AG10803 (cell line): ENCODE results near the gene SLC16A12.
A peak's percentile ranks its signal among the peaks of the same experiment; 100 is the strongest.
"Not testable (repeated sequence)": the region's sequence is repeated elsewhere in the genome, so short reads cannot be mapped to it uniquely, and the experiment has no call there.

Experiments
- DNase-seq: peaks from one replicate; pipeline ENCODE4 v3.0.0; 2010; ENCODE audit warnings: low read depth
- H3K4me3 ChIP-seq: 2 replicates; pipeline ENCODE4 v1.5.1; 2011; ENCODE audit warnings: mild to moderate bottlenecking, low read length, control low read depth
- TF ChIP-seq, protein P1 (sequence below): conservative IDR thresholded peaks from 2 replicates; pipeline ENCODE4 v1.5.1; 2011; ENCODE audit warnings: mild to moderate bottlenecking, low read length, control low read depth, inconsistent platforms

The SLC16A12 gene

DNA sequence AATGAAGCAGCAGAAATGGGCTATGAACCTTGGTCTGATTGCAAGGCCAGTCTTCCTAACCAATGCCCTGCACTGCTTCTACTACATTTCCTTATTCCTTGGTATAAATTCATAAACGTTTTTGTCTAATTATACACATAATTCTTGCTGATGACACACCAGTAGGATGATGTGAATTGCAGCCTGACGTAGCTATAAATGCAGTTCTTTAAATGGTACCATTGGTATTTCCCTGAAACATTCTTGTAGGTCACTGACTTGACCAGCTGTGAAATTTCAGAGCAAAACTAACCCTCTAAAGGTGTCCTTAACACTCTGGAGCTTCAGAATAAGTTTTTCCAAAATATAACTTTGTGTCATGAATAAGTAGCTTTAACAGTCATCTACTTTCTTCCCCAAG, 70.2 kb downstream of the SLC16A12 start:
- no peak for DNase-seq

GRCh38 chr10:89463846-89464537, 71.4 kb downstream of the SLC16A12 start:
- TF ChIP-seq, protein P1, sequence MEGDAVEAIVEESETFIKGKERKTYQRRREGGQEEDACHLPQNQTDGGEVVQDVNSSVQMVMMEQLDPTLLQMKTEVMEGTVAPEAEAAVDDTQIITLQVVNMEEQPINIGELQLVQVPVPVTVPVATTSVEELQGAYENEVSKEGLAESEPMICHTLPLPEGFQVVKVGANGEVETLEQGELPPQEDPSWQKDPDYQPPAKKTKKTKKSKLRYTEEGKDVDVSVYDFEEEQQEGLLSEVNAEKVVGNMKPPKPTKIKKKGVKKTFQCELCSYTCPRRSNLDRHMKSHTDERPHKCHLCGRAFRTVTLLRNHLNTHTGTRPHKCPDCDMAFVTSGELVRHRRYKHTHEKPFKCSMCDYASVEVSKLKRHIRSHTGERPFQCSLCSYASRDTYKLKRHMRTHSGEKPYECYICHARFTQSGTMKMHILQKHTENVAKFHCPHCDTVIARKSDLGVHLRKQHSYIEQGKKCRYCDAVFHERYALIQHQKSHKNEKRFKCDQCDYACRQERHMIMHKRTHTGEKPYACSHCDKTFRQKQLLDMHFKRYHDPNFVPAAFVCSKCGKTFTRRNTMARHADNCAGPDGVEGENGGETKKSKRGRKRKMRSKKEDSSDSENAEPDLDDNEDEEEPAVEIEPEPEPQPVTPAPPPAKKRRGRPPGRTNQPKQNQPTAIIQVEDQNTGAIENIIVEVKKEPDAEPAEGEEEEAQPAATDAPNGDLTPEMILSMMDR = no peak
- H3K4me3 ChIP-seq = no peak overlapping the region
- DNase-seq = no peak

More for the DNA sequence above, 70.2 kb downstream of the SLC16A12 start:
- H3K4me3 ChIP-seq = no peak overlapping the region
- TF ChIP-seq, protein P1 = no peak

DNA sequence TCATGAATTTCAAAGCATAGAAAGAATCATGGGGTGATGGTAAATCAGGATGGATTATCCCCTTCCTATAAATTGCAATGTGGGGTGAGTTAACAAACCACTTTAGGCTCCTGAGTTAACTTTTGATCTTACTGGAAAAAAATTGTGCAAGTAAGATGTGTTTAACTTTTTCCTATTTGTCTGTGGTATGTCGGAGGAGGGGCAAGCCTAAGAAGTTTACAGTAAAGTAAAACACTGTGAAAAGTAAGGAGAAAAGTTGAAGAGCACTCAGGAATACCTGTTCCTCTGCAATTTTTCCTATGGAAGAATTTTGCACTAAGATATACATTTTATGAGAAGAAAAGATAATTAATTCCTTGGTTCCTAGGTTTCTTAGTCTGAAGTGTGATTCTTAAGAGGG, 76.6 kb downstream of the SLC16A12 start:
- DNase-seq = peak; percentile 41
- no peak overlapping the region for H3K4me3 ChIP-seq
- TF ChIP-seq, protein P1 = no peak

DNA sequence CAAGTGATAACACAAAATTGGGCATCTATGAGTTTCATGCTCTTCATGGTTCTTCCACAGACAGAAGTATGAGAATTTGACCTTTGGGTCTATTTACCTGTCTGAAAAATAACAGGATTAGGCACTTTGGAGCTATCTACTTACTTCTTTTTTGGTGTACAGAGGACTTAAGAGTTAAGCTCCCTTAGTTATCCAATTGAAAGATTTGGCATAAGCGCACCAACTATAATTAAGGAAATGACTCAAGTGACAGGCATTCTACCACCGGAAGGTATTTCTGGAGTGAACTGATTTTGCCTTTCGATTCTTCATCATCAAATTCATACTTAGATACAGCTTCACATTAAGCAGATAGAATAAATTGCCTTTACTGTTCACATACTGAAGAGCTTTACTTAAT, 77.1 kb downstream of the SLC16A12 start:
- DNase-seq = peak; percentile 80
- TF ChIP-seq, protein P1 = no peak
- H3K4me3 ChIP-seq = no peak overlapping the region

DNA sequence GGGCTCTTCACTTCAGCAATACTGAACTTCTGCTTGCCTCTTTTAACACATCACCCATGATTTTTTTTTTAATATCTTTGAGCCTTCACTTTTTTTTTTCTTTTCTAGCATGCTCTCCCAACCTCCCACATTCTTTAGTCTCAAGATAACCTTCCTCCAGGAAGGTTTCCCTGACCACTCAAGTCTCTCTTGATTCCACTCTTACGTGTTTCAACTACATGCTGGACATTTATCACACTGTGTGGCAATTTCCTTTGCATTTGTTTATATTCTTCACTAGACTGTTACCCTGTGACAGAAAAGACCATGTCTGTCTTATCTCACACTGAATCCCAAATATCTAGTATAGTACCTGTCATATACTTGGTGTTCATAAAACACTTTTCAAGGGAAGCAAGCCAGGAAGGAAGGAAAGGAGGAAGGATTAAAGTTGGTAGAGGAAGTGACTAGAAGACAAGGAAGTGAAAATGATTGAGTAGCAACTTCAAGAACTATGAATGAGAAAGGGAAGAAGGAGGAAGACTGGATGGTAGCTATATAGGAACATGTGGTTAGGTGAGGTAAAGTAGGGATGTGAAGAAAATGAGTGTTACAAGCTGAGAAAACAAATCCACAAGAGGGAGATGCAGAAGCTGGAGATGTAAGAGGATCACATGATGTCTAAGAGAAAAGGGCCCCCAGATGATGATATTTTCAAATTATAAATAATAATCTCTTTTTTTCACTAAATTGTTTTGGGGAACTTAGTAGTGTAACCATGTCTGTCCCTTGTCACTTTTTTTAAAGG, 80.6 kb downstream of the SLC16A12 start:
- H3K4me3 ChIP-seq = no peak overlapping the region
- no peak for DNase-seq
- TF ChIP-seq, protein P1 = no peak

- TF ChIP-seq, protein P1 = no peak
- no peak for DNase-seq
- H3K4me3 ChIP-seq = no peak overlapping the region
Measured at GRCh38 chr10:89452193-89452592, 83.2 kb downstream of the SLC16A12 start.

GRCh38 chr10:89450901-89451300, 84.5 kb downstream of the SLC16A12 start:
- no peak overlapping the region for H3K4me3 ChIP-seq
- no peak for DNase-seq
- TF ChIP-seq, protein P1 = no peak

DNA sequence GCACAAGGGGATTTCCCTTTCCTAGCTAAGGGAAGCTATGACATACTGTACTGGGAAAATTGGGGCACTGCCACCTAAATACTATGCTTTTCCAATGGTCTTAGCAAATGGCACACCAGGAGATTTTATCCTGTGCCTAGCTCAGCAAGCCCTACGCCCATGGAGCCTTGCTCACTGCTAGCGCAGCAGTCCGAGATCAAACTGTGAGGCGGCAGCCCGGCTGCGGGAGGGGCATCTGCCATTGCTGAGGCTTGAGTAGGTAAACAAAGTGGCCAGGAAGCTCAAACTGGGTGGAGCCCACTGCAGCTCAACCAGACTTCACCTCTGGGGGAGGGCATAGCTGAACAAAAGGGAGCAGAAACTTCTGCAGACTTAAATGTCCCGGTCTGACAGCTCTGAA, 90.6 kb downstream of the SLC16A12 start:
- not testable (repeated sequence) for H3K4me3 ChIP-seq, DNase-seq
